Psoas muscle (tissue), 8 donors: ENCODE results near the gene CNPY1. TPM values are rescaled to one million over a fixed set of nuclear protein-coding genes. Genes with fewer than 3 reads are reported as not detected.
"Not testable (repeated sequence)": the region's sequence is repeated elsewhere in the genome, so short reads cannot be mapped to it uniquely, and the experiment has no call there.

Source experiments
- ATAC-seq, 4 donors: fragments of 200-7000 bp; cut with Tn5 transposase; one replicate each; pipeline ENCODE4 v1.9.1; 2020; ENCODE audit warnings: moderate library complexity in 3 of 4, mild to moderate bottlenecking in 2 of 4
- DNase-seq, 2 donors: peaks; one replicate each; pipeline ENCODE4 v3.0.0-alpha.2; 2020
- H3K27ac ChIP-seq: fragments of 200-600 bp; one replicate; pipeline ENCODE4 v1.8.0; 2022
- H3K27me3 ChIP-seq, 3 donors: fragments of 200-600 bp in 1 of 3; one replicate each; pipeline versions ENCODE4 v1.6.1 to v1.8.0; 2013 to 2022; ENCODE audit warnings: low read length in 2 of 3, mild to moderate bottlenecking in 2 of 3, moderate library complexity in 1 of 3; ENCODE audit not compliant: insufficient read depth in 3 of 3
- H3K36me3 ChIP-seq, 2 donors: fragments of 200-600 bp in 1 of 2; one replicate each; pipeline versions ENCODE4 v1.6.1 to v1.8.0; 2013 to 2022; ENCODE audit warnings: low read depth in 1 of 2, mild to moderate bottlenecking in 1 of 2, moderate library complexity in 1 of 2; ENCODE audit not compliant: insufficient read depth in 1 of 2
- H3K4me1 ChIP-seq: fragments of 200-600 bp; one replicate; pipeline ENCODE4 v1.8.0; 2022
- H3K4me3 ChIP-seq: fragments of 200-600 bp; one replicate; pipeline ENCODE4 v1.8.0; 2022; ENCODE audit warnings: mild to moderate bottlenecking
- H3K9me3 ChIP-seq: fragments of 200-600 bp; one replicate; pipeline ENCODE4 v1.8.0; 2022
- WGBS, 3 donors: extraction: QIAGEN DNeasy Blood & Tissue Kit; methylation state at CpG; one replicate each; pipeline versions ENCODE4 v1.1.6 to v1.1.7; 2013; 5-methylcytosine and 5-hydroxymethylcytosine counted together
- intact Hi-C, 2 donors: fragments of 100-400 bp; cut with DNase I; formaldehyde crosslinking; loops; one replicate each; pipeline versions ENCODE4 v1.11.0 to v1.14.2; 2022
- polyA plus RNA-seq, 3 donors: library from polyadenylated mRNA; stranded (reverse); fragments of 200-250 nt; gene quantifications; one replicate each; pipeline ENCODE4 v1.2.3, GENCODE V29; 2013
- total RNA-seq, 4 donors: library from RNA; stranded (reverse); fragmentation: NEBNext Ultra II Directional in 2 of 4; extraction: Animal tissue kit (Norgen Biotek cat#: 25700) in 2 of 4; gene quantifications; one replicate each; pipeline versions ENCODE4 v1.2.1 to v1.2.4, GENCODE V29; 2021 to 2023
- TF ChIP-seq, protein P1 (sequence below): fragments of 200-600 bp; IDR thresholded peaks from one replicate; pipeline ENCODE4 v1.8.0; 2022; ENCODE audit warnings: antibody characterized with exemption
- donor health status: healthy with polysubstance abuse.
- donor health status: DM: no; HTN: no; CAD: no; lungs with moderate emphysema.
- donor health status: Bipolar disorder and iron deficiency.
- donor health status: healthy.
- donor health status: DM: yes; HTN: yes; CAD: no.
- donor health status: DM: no; HTN: no; CAD: no.
- donor health status: DM: no; HTN: no; CAD: no.
- donor health status: DM: yes; HTN: yes; CAD: no.

CNPY1 gene
- total and polyA plus RNA-seq, 7 donors: not detected

DNA sequence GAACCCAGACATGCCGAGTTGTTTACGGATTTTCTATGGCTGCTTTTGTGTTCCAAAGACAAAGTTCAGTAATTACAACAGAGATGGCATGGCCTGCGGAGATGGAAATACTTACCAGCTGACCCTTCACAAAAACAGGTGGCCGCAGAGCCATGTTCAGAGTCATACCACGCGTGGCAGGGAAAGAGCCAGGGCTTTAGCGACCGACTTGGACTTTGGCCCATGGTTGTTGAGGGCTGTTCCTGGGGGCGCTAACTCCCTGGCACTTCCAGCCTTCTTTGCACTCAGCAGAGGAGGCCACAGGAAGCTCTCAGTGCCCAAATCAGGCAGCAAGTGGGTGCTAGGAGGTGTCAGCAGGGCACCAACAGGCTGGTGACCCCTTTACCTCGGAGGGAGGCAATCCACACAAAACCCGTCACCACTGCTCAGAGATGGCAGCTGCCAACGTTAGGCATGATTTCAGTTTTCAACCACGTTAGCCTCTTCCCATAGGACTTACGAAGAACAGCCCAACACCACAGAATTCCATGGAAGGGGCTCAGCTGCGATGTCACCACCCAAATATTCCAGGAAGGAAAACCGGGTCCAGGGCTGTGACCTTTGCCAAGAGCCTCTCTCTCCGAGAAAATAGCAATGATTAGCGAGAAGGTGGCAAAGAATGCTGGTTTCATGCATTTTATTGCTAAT is 21.4 kb upstream of the CNPY1 start:
- Histone ChIP-seq H3K9me3 (no peaks in the 10 kb centered on the region), H3K4me1 (no peaks in the 10 kb centered on the region), H3K27ac (no peak overlapping the region), H3K27me3 (peaks cover 0 to 5% (median 4%) of the 10 kb centered on the region in 3 donors), H3K36me3 (no peaks in the 10 kb centered on the region), H3K4me3 (no peak overlapping the region)
- TF ChIP-seq, protein P1, sequence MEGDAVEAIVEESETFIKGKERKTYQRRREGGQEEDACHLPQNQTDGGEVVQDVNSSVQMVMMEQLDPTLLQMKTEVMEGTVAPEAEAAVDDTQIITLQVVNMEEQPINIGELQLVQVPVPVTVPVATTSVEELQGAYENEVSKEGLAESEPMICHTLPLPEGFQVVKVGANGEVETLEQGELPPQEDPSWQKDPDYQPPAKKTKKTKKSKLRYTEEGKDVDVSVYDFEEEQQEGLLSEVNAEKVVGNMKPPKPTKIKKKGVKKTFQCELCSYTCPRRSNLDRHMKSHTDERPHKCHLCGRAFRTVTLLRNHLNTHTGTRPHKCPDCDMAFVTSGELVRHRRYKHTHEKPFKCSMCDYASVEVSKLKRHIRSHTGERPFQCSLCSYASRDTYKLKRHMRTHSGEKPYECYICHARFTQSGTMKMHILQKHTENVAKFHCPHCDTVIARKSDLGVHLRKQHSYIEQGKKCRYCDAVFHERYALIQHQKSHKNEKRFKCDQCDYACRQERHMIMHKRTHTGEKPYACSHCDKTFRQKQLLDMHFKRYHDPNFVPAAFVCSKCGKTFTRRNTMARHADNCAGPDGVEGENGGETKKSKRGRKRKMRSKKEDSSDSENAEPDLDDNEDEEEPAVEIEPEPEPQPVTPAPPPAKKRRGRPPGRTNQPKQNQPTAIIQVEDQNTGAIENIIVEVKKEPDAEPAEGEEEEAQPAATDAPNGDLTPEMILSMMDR: no peak
- intact Hi-C loops: no loop called here
- no peak for ATAC-seq
- WGBS, 3 donors: 31 to 46% (median 37%) methylated on average over 18 of the region's 18 CpGs
- no peak for DNase-seq

DNA sequence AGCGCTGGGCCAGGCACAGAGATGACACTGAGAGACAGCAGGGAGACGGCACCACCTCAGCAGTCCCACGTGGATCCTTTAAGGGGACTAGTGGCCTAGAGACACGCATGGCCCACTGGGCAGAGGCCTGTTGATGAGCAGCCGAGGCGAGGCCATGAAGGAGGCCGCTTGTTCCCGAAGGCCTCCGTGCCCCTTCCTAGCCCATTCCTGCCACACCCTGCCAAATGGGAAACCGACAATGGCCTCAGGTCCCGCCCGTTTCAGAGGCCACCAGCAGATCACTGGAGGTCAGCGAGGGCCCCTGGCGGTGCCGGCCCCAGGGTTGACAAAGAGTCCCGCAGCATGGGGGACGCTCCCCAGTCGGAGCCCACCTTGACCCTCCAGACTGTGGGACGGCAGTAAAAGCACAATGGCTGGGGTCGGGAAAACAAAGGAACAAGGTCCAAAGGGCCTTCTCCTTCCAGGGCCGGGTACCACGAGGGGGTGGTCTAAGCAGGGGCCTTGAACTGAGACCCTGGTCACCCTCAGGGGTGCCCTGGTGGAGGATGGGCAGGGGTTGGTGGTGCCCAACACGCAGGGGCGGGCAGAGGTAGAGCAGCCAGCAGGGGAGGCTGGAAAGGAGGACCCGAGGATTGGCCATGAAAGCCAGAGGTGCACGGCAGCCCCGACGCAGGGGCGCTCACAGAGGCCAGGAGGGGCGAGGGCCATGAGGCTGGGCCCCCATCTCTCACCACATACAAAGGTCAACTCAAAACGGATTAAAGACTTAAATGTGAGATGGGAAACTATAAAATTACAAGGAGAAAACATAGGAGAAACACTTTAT is 19.9 kb upstream of the CNPY1 start:
- DNase-seq (no peak), ATAC-seq (no peak)
- WGBS, 3 donors: 92 to 96% (median 93%) methylated on average over 31 of the region's 31 CpGs
- Histone ChIP-seq H3K36me3 (no peaks in the 10 kb centered on the region), H3K27me3 (peaks cover 0 to 4% (median under 1%) of the 10 kb centered on the region in 3 donors), H3K9me3 (no peaks in the 10 kb centered on the region), H3K4me1 (no peaks in the 10 kb centered on the region), H3K27ac (no peak overlapping the region), H3K4me3 (no peak overlapping the region)
- TF ChIP-seq, protein P1: no peak
- intact Hi-C loops: no loop called here

DNA sequence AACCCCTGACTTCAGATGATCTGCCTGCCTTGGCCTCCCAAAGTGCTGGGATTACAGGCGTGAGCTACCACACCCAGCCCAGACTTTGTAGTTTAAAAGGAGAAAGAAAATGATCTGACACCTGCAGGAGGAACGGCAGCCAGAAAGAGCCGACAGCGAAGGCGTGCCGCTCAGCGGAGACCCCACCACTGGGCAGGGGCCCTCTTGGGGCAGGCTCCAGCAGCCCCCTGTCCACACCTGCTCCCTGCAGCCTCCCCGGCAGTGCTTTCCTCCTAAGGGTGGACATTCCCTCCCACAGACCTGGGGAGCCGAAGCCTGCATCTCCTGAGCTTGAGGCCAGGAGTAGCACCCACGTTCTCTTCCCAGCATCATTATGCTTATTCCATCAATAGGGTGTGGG is 19.2 kb upstream of the CNPY1 start:
- Histone ChIP-seq H3K4me3 (no peak overlapping the region), H3K9me3 (no peaks in the 10 kb centered on the region), H3K4me1 (no peaks in the 10 kb centered on the region), H3K27ac (no peak overlapping the region), H3K36me3 (no peaks in the 10 kb centered on the region), H3K27me3 (peaks cover 0 to 5% (median 0%) of the 10 kb centered on the region in 3 donors)
- DNase-seq: no peak
- TF ChIP-seq, protein P1: no peak
- WGBS, 3 donors: 89 to 92% (median 89%) methylated on average over 10 of the region's 10 CpGs
- no peak for ATAC-seq
- intact Hi-C loops: no loop called here

DNA sequence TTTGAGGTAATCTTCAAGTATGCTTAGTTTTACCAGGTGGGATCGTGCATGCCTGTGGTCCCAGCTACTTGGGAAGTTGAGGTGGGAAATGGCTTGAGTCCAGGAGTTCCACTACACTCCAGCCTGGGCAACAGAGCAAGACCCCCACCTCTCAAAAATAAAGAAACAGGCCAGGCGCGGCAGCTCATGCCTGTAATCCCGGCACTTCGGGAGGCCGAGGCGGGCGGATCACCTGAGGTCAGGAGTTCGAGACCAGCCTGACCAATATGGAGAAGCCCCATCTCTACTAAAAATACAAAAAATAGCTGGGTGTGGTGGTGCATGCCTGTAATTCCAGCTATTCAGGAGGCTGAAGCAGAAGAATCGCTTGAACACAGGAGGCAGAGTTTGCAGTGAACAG is 16.6 kb upstream of the CNPY1 start:
- H3K9me3 ChIP-seq, H3K4me1 ChIP-seq, ATAC-seq, intact Hi-C loops, H3K27ac ChIP-seq, H3K4me3 ChIP-seq, H3K36me3 ChIP-seq, DNase-seq: not testable (repeated sequence)
- H3K27me3 ChIP-seq: peaks cover 0 to 16% (median 3%) of the 10 kb centered on the region in 3 donors
- 94 to 95% (median 94%) methylated on average over 9 to 10 of the region's 10 CpGs for WGBS, 3 donors

DNA sequence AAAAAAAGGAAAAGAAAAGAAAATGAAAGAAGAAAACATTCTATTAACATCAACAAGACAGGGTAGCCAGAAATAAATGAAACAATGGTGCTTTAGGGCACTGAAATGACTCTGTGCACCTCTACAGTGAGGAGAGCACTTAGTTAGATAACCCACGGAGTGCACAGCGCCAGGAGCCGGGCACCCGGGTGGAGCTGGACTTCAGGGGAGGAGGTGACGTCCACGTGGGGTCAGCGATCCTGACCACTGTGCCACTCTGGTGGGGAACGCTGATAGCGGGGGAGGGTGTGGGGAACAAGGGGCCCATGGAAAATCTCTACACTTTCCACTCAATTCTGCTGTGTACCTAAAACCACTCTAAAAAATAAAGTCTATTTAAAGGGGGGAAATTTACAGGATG is 15.7 kb upstream of the CNPY1 start:
- Histone ChIP-seq H3K27ac (no peak overlapping the region), H3K4me1 (no peaks in the 10 kb centered on the region), H3K9me3 (no peaks in the 10 kb centered on the region), H3K4me3 (no peak overlapping the region), H3K27me3 (peaks cover 0 to 16% (median 3%) of the 10 kb centered on the region in 3 donors), H3K36me3 (no peaks in the 10 kb centered on the region)
- 80 to 84% (median 84%) methylated on average over 9 of the region's 9 CpGs for WGBS, 3 donors
- TF ChIP-seq, protein P1: no peak
- DNase-seq (no peak), ATAC-seq (no peak)
- intact Hi-C loops: no loop called here
